Measurements from ENCODE around the gene PM20D1.

DNA sequence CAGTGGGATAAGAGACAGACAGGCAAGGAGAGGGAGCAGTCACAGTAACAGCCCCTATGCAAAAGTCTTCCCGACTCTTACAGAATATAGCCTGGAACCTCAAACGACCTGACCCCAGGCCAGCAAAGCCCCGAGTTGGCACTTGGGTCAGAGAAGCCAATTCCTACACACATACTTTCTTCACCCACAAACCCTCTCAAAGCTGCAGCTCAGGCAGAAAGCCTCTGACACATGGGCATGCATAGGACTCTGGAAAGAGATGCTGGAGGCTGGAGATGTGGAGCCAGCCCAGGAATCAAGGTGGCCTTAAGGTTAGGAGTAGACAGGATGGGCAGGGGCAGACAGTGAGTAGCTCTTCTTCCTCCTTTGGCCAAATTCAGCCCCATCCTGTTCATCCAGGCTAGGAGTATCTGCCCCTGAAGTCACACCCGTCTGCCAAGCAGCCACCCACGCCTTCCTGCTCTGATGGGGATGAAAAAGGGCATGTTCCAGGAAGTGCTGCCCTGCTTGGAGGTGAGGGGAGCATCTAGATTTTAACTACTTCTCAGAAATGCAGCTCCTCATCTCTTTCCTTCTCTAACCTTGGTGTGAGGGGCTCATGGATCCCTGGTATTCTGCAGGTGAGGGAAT lies 44.7 kb downstream of the PM20D1 start:
- TF ChIP-seq CTCF (IDR thresholded peaks at IDR 0.05) = no peak
- no peak for TF ChIP-seq POLR2A (IDR thresholded peaks at IDR 0.05)

Measured in body of pancreas (tissue), 4 donors.